GM10248 (cell line): ENCODE data around the gene C5AR1.

Experiments used
- CTCF ChIA-PET: fragments of 300-600 bp; sonication (Branson Sonifier 250); formaldehyde crosslinking; extraction: SDS; loops from one replicate; lab custom pipeline; 2021; ENCODE audit warnings: antibody characterized with exemption; lab: Yijun Ruan, JAX
- POLR2A ChIA-PET: fragments of 350-650 bp; sonication (Branson Sonifier 250); formaldehyde crosslinking; extraction: SDS; loops from one replicate; lab custom pipeline; 2020; ENCODE audit warnings: antibody characterized with exemption; lab: Yijun Ruan, JAX
- DNase-seq: peaks from one replicate; pipeline ENCODE4 v3.0.0; 2012; ENCODE audit errors: extremely low spot score
- TF ChIP-seq, protein P1 (sequence below): IDR thresholded peaks from 2 replicates; pipeline ENCODE4 v1.5.1; 2012; ENCODE audit warnings: mild to moderate bottlenecking, low read depth; ENCODE audit errors: extremely low read depth, missing control alignments, control extremely low read depth

C5AR1 gene

DNA sequence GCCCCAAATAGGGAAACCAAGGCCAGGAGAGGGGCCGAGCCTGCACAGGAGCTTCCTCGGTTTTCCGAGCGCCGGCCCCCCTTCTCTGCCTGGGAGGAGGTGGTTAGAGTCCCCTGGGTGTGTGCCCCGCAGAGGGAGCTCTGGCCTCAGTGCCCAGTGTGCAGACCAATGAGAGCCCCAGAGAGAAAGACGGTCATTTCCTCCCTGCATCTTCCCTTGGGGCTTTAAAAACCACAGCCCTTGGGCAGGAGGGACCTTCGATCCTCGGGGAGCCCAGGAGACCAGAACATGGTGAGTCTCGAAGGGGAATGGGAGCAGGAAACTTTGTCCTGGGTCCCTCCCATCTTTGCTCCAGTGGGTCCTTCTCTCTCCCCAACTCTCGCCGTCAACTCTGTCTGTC, at the start of gene C5AR1:
C5AR1 (plus strand) TSS at position 254 of the 400 bp plus-strand sequence; CDS start at position 289, 35 bp downstream.
- ChIA-PET POLR2A (no interaction called here), CTCF (interaction anchor here (1.8 to 6.5 kb wide), 3 partner anchors 15 to 82 kb away, joined by 5 to 35 read pairs (median 7); no protein-coding TSS in a partner anchor)

DNA sequence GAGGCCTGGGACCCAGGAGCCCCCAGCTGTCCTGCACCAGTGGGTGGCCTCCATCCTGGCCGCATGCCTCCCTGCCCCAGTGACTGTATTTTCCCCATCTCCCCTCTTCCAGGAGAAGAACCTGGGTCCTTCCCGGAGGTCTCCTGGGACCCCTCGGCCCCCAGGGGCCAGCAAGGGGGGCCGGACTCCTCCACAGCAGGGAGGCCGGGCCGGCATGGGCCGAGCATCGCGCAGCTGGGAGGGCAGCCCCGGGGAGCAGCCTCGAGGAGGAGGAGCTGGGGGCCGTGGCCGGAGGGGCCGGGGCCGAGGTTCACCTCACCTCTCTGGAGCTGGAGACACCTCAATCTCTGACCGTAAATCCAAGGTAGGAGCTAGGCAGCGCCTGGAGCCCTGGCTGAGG, 49.2 kb upstream of the C5AR1 start:
- ChIA-PET POLR2A (interaction anchor here (0.9 to 1.2 kb wide), 2 partner anchors 12 to 35 kb away, joined by 4 to 5 read pairs; no protein-coding TSS in a partner anchor), CTCF (interaction anchor here (1.0 to 3.4 kb wide), 3 partner anchors 13 to 50 kb away, joined by 3 to 16 read pairs (median 7); no protein-coding TSS in a partner anchor)
- no peak for DNase-seq
- TF ChIP-seq, protein P1, sequence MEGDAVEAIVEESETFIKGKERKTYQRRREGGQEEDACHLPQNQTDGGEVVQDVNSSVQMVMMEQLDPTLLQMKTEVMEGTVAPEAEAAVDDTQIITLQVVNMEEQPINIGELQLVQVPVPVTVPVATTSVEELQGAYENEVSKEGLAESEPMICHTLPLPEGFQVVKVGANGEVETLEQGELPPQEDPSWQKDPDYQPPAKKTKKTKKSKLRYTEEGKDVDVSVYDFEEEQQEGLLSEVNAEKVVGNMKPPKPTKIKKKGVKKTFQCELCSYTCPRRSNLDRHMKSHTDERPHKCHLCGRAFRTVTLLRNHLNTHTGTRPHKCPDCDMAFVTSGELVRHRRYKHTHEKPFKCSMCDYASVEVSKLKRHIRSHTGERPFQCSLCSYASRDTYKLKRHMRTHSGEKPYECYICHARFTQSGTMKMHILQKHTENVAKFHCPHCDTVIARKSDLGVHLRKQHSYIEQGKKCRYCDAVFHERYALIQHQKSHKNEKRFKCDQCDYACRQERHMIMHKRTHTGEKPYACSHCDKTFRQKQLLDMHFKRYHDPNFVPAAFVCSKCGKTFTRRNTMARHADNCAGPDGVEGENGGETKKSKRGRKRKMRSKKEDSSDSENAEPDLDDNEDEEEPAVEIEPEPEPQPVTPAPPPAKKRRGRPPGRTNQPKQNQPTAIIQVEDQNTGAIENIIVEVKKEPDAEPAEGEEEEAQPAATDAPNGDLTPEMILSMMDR, result no peak

More for the DNA sequence above, at the start of gene C5AR1:
- TF ChIP-seq, protein P1, result no peak
- no peak for DNase-seq

DNA sequence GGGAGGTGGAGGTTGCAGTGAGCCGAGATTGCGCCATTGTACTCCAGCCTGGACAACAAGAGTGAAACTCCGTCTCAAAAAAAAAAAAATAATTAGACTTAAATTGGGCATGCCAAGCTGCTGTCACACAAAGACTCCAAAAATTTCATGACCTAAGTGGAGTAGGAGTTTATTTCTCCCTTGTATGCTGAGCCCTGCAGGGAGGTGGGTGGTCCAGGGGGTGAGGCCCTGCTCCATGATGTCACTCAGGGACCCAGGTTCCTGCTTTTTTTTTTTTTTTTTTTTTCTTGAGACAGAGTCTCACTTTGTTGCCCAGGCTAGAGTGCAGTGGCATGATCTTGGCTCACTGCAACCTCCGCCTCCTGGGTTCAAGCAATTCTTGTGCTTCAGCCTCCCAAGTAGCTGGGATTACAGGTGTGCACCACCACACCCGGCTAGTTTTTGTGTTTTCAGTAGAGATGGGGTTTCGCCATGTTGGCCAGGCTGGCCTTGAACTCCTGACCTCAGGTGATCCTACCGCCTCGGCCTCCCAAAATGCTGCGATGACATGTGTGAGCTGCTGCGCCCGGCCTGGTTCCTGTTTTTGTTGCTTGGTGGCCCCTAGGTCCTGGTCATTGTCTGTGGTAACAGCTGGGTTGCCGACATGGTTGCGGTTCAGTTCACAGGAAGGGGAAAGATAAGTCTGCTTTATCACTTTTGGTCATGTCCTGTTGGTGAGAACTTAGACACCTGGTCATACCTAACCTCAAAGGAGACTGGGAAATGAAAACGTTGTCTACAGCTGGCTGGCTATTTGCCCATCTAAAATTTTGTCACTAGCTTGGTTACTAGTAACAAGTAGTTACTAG, 47.5 kb upstream of the C5AR1 start:
- POLR2A ChIA-PET, result interaction anchor here (0.5 to 2.3 kb wide), 5 partner anchors 13 to 149 kb away, joined by 4 to 17 read pairs (median 5); partner anchors contain the start of genes INAFM1 and ZC3H4
- CTCF ChIA-PET, result interaction anchor here (0.8 to 3.4 kb wide), 5 partner anchors 13 to 166 kb away, joined by 3 to 16 read pairs (median 4); no protein-coding TSS in a partner anchor
- DNase-seq, result peak; percentile 73

DNA sequence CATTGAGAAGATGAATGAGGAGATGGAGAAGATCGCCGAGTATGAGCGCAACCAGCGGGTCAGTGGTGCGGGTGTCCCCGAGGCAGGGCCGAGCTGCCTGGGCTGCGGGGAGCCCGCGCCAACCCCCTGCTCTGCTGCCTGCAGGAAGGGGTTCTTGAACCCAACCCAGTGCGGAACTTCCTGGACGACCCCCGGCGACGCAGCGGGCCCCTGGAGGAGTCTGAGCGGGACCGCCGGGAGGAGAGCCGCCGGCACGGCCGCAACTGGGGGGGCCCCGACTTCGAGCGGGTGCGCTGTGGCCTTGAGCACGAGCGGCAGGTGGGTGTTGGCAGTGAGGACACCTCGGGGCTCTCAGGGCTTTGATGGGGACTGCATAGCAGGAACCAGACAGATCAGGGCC, 45.0 kb upstream of the C5AR1 start:
- POLR2A ChIA-PET, result no interaction called here

DNA sequence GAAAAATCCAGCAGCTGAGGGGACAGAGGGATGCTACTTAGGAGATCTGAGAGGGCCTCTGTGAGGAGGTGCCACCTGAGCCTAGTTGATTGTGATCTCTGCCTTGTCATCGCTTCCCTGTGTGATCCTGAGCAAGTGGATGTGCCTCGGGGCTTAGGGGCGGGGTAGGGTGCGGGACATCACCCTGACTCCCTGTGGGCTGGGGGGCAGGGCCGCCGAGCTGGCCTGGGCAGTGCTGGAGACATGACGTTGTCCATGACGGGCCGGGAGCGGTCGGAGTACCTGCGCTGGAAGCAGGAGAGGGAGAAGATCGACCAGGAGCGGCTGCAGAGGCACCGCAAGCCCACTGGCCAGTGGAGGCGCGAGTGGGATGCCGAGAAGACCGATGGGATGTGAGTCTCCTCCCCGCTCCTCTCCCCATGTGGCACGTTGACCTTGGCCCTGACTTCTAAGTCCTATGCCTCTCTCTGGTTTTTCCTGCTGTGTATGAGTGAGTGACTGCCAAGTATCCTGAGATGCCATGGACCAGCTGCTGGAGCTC, 43.2 kb upstream of the C5AR1 start:
- ChIA-PET CTCF (interaction anchor here (1.5 kb wide), 1 partner anchor 18 kb away, joined by 3 read pairs; no protein-coding TSS in a partner anchor), POLR2A (no interaction called here)
- no peak for DNase-seq

More for the DNA sequence above, 45.0 kb upstream of the C5AR1 start:
- TF ChIP-seq, protein P1, result no peak
- CTCF ChIA-PET, result no interaction called here
- DNase-seq, result no peak

DNA sequence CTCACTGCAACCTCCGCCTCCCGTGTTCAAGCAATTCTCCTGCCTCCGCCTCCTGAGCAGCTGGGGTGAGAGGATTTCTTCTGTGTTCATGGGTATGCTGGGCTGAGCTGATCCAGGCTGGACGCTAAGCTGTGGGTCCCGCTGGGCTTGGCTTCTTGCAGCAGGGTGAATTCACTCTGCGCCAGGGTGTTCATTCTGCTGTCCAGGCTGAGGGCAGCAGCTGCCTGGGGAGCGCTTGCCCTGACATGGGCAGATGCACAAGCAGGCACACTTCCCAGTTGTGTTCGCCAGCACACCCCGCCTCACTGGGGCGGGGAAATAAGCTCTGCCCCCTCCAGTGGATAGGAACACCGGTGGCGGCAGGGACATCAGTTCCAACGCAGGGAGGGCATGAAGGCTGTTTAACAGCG, 42.3 kb upstream of the C5AR1 start:
- no peak for DNase-seq
- CTCF ChIA-PET, result interaction anchor here (0.9 to 1.3 kb wide), 2 partner anchors 10 to 24 kb away, joined by 3 read pairs; no protein-coding TSS in a partner anchor
- POLR2A ChIA-PET, result no interaction called here
- TF ChIP-seq, protein P1, result no peak

More for the DNA sequence above, 43.2 kb upstream of the C5AR1 start:
- TF ChIP-seq, protein P1, result no peak
